Measurements from ENCODE around the gene PRKG1. TPM values are rescaled to one million over a fixed set of nuclear protein-coding genes. Genes with fewer than 3 reads are reported as not detected.

The PRKG1 gene
- total RNA-seq, 1 experiment from 2014 or later = 10.4 TPM

DNA sequence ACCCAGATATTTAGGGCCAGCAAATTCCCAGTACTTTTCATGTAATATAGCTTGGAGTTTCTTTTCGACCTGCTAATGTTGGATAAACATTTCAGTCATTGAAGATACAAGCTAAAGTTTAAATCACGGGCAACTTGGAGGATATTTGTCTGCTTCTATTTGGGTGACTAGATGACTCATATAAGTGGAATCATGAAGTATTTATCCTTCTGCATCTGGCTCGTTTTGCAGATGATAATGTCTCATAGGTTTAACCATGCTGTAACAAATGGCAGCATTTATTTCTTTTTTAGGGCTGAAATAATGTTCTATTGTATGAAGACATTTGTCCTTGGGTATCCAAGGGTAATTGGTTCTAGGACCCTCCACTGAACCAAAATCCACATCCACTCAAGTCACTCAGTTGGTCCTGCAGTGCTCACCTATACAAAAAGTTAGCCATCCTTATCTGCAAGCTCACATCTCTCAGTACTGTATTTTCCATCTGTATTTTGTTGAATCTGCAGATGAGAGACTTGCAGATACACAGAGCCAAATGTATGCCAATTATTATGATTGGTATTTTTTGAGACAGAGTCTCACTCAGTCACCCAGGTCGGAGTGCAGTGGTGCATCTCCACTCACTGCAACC is 812.3 kb downstream of the PRKG1 start:
- H4K91ac ChIP-seq (ENCODE audit: insufficient read length, low read depth, low read length) = no peak overlapping the region
- no peak overlapping the region for H2BK5ac ChIP-seq (ENCODE audit: insufficient read length, low read length)
- TF ChIP-seq, protein P1, sequence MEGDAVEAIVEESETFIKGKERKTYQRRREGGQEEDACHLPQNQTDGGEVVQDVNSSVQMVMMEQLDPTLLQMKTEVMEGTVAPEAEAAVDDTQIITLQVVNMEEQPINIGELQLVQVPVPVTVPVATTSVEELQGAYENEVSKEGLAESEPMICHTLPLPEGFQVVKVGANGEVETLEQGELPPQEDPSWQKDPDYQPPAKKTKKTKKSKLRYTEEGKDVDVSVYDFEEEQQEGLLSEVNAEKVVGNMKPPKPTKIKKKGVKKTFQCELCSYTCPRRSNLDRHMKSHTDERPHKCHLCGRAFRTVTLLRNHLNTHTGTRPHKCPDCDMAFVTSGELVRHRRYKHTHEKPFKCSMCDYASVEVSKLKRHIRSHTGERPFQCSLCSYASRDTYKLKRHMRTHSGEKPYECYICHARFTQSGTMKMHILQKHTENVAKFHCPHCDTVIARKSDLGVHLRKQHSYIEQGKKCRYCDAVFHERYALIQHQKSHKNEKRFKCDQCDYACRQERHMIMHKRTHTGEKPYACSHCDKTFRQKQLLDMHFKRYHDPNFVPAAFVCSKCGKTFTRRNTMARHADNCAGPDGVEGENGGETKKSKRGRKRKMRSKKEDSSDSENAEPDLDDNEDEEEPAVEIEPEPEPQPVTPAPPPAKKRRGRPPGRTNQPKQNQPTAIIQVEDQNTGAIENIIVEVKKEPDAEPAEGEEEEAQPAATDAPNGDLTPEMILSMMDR (conservative IDR thresholded peaks at IDR 0.05) = no peak
- DNase-seq = no peak
- Mint-ChIP-seq H3K9me3 (peaks cover 0 to 2% of the 10 kb centered on the region in 2 experiments; a peak in 4 of 5 replicates), H3K4me1 (no peaks in the 10 kb centered on the region), H3K4me3 (no peak overlapping the region), H3K27ac (no peak overlapping the region), H3K36me3 (ENCODE audit: insufficient read depth in 1 of 3, low read depth in 3 of 3) (peaks cover 0 to 3% (median 0%) of the 10 kb centered on the region in 3 experiments; a peak in 2 of 7 replicates), H3K27me3 (ENCODE audit: low read depth) (no peaks in the 10 kb centered on the region)
- no peaks in the 10 kb centered on the region for H3K27me3 ChIP-seq (ENCODE audit: insufficient read depth, low read length)
- no peak overlapping the region for H3K9ac ChIP-seq (ENCODE audit: extremely low read depth, insufficient read length, low read length)
- H2AK5ac ChIP-seq (ENCODE audit: insufficient read length, low read length) = no peak overlapping the region
- H3K14ac ChIP-seq (ENCODE audit: insufficient read depth, low read length) = no peak overlapping the region
- no peak overlapping the region for H3K23ac ChIP-seq (ENCODE audit: insufficient read length, low read depth, low read length)
- H4K5ac ChIP-seq (ENCODE audit: insufficient read length, low read depth, low read length) = no peak overlapping the region
- no peak overlapping the region for H2AFZ ChIP-seq (ENCODE audit: low read length)
- H3K4me1 ChIP-seq (ENCODE audit: insufficient read depth, low read length) = no peaks in the 10 kb centered on the region
- no peaks in the 10 kb centered on the region for H4K20me1 ChIP-seq (ENCODE audit: control insufficient read depth, insufficient read depth, insufficient read length)
- H3K56ac ChIP-seq (ENCODE audit: insufficient read length, low read depth, low read length) = no peak overlapping the region
- H3T11ph ChIP-seq (ENCODE audit: low read length) = no peak overlapping the region
- H2BK12ac ChIP-seq (ENCODE audit: insufficient read length, low read depth, low read length) = no peak overlapping the region
- H3K79me2 ChIP-seq (ENCODE audit: insufficient read depth, low read length) = no peaks in the 10 kb centered on the region
- no peak overlapping the region for H2BK15ac ChIP-seq (ENCODE audit: low read depth, low read length)
- no peak overlapping the region for H4K8ac ChIP-seq (replicated peaks; ENCODE audit: insufficient read length, low read depth, low read length)
- H3K27ac ChIP-seq (ENCODE audit: insufficient read length, low read depth, low read length) = no peak overlapping the region
- no peak overlapping the region for H2BK20ac ChIP-seq (ENCODE audit: low read depth, low read length, poor library complexity, severe bottlenecking)
- no peak overlapping the region for H3K4me2 ChIP-seq (ENCODE audit: insufficient read depth, insufficient read length, low read length)
- H3K4ac ChIP-seq (ENCODE audit: low read depth, low read length) = no peak overlapping the region
- no peaks in the 10 kb centered on the region for H3K23me2 ChIP-seq (ENCODE audit: insufficient read length, low read depth, low read length, poor library complexity, severe bottlenecking)
- no CpG with 5 or more reads among the region's 4 CpGs for WGBS (ENCODE audit: extremely low coverage, insufficient read length, low lambda C conversion rate)
- H3K18ac ChIP-seq (ENCODE audit: insufficient read length, low read depth, low read length) = no peak overlapping the region
- H3K79me1 ChIP-seq (ENCODE audit: insufficient read depth, low read depth, low read length, poor library complexity, severe bottlenecking) = no peaks in the 10 kb centered on the region
- no peak overlapping the region for H2BK120ac ChIP-seq (ENCODE audit: low read depth, low read length, poor library complexity, severe bottlenecking)
- H3K9me3 ChIP-seq (ENCODE audit: control insufficient read depth, low read depth, low read length) = no peaks in the 10 kb centered on the region

Measured in H9 (cell line).